Bone marrow (tissue), 2 donors: Measurements from ENCODE around the gene MYO1D.
"Not testable (repeated sequence)": the region's sequence is repeated elsewhere in the genome, so short reads cannot be mapped to it uniquely, and the experiment has no call there.

Source experiments
- DNase-seq, 2 donors: peaks; one replicate each; lab custom pipeline; 2025; lab: John Stamatoyannopoulos, UW

MYO1D gene

DNA sequence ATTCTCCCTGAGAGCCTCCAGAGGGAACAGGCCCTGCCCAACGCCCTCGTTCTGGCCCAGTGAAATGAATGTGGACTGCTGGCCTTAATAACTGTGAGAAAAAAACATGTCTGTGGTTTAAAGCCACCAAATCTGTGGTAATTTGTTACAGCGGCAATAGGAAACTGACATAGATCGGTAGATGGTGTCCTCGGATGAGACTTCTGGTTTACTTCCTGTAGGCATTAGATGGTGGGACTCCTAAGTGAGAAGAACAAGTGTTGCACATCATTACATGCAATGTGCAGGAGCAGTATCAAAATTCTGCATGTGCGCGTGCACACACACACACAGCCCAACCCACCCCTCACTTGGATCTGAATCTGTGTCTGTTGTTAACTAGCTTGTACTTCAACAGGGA is 348.1 kb downstream of the MYO1D start:
- no peak for DNase-seq

DNA sequence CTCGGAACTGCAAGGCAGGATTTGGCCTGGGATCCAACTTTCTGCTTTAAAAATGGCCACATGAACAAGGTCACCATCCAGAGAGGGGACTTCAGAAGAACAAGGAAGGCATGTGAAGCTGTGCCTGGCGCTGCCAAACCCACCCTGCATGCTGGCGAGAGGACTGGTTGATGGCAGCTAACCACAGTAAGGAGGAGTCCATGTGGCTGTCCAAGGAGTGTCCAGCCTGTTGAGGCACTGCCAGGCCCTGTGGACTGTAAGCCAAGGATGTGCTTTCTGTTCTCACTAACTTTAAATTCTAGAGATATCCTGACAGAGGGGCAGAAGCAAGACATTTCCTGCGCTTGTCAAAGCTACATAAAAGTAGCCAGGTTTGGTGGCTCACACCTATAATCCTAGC is 349.8 kb downstream of the MYO1D start:
- no peak for DNase-seq

DNA sequence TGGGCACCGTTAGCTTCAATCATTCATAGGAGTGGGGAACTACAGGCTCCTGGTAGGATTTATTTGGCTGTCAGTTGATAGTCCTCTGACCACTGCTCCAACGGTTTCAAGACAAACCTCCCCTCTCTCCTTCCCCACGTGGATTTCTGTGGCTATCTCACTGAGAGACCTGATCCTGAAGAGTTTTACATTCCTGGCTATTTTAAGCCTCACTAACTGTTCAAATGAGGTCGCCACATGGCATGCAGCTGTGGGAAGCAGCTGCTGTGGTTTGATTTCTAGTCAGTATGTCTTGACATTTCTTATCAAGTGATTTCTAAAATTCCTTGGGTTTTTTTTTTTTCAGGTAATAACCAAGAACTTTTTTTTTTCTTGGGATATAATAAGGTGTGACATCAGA is 351.8 kb downstream of the MYO1D start:
- DNase-seq: no peak

DNA sequence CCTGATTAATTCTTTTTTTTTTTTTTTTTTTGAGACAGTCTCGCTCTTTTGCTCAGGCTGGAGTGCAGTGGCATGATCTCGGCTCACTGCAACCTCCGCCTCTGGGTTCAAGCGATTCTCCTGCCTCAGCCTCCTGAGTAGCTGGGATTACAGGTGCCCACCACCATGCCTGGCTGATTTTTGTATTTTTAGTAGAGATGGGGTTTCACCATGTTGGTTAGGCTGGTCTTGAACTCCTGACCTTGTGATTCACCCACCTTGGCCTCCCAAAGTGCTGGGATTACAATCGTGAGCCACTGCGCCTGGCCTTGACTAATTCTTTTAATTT is 352.4 kb downstream of the MYO1D start:
- DNase-seq: not testable (repeated sequence)

GRCh38 chr17:32523827-32524552 is 352.9 kb downstream of the MYO1D start:
- no peak for DNase-seq

GRCh38 chr17:32523017-32523680 is 353.8 kb downstream of the MYO1D start:
- DNase-seq: no peak

DNA sequence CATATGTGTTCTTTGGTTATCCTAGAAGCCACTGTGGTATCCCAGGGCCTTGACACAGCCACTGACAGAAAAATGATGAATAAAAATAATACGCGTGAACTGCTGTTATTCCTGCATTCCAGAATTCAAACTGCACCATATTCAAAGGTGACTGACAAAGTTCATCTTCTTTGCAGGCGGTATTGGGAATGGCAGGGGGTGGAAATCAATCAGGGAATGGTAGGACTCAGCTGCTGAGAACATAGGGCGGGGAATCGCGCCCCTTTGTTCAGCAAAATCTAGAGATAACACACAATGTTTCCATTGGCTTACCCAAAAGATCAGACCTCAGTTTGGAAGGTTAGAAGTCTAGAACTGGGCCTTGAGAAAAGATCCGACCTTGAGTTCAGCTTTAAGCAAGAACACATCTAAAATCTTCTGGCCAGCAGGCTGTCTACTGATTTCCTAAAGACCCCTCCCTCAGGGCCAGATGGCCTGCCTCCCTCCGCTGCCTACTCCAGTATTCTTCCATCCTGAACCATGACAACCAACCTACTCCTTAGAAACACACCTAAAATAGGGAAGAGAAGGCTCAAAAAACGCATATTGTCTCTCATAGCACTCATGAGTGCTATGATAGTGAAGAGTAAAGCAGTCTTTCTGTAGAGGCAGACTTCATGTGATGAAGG is 356.1 kb downstream of the MYO1D start:
- no peak for DNase-seq

DNA sequence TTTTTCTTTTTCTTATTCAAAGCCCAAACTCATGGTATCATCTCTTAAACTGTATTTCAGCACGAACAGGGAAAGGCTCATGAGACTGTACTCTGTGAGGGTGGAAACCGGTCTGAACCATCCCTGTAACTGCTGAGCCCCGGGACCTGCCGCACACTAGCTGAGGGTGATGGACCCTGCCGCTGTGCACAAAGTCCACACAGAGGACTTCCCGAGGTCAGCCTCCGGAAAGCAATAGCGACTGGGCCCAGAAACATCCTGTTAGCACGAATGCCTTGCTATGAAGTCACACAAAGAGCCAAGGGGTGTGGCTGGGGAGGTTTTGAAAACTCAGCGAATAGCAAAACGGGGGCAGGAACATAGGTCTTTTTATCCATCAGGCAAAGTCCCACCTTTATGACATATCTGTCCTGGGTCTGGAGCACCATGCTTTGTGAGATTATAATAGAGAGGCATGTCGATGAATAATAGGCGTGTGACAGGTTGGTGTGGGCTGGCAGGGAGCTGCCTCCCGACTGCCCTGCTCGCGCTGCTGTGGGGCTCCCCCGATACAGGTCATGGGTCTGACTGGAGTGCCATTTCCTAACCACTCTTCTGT is 356.7 kb downstream of the MYO1D start:
- no peak for DNase-seq

DNA sequence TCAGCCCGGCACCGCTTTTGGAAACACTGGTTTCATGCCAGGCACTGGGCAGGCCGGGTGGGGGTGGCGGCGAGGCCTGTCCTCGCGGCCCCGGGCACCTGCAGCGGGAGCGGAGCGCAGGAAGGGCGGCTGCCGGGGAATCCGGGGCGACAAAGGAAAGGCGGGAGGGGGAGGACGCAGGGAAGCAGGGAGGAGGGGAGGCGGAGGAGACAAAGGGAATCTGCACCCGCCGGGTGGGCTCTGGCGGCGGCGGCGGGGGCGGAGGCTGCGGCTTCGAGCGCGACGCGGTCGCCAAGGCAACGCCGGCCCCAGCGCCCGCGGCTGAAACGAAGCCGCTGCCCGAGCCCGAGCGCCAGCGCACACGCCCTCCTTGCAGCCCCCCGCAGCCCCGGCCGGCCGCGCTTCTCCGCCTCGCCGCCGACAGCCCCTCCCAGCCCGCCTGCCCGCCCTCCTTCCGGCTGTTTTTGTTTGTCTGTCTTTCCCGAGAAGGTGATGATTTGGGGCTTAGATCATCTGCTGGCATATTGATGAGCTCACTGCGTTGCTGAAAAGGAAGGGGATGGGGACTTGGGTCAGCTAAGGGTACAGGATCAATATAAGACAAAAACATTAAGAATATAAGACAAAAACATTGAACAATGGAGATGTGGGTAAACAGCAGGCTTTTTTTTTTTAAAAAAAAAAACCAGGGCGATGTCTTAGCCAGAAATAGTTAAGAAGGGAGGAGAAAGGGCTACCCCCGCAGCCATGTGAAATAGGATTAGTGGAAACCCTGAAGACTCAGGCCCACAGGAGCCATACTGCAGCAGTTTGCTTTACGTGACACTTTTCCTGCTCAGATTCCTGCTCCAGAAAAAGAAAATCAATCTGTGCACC is 357.5 kb downstream of the MYO1D start:
- no peak for DNase-seq

GRCh38 chr17:32518646-32519227 is 358.2 kb downstream of the MYO1D start:
- no peak for DNase-seq

GRCh38 chr17:32517982-32518381 is 358.9 kb downstream of the MYO1D start:
- no peak for DNase-seq

- no peak for DNase-seq
Observed at GRCh38 chr17:32516940-32517701, 359.8 kb downstream of the MYO1D start.

DNA sequence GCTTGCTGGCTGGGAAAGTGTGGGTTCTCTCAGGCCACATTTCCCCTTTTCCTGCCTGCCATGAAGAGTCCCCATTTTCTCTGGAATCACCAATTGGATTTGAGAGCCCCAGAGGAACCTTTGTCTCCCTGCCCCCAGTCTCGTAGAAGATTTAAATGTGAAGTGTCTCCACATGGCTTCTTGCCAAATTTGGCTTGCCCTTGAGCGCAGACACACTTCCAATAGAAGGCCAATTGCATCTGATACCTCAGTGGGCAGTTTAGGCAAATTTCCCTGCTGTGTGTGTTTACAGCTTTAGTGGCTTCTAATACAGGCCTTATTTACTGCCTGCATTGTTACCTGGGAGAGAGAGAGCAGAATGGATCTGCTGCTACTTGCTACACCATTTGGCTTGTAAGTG is 360.5 kb downstream of the MYO1D start:
- DNase-seq: no peak

GRCh38 chr17:32515677-32516383 is 361.1 kb downstream of the MYO1D start:
- DNase-seq: no peak

DNA sequence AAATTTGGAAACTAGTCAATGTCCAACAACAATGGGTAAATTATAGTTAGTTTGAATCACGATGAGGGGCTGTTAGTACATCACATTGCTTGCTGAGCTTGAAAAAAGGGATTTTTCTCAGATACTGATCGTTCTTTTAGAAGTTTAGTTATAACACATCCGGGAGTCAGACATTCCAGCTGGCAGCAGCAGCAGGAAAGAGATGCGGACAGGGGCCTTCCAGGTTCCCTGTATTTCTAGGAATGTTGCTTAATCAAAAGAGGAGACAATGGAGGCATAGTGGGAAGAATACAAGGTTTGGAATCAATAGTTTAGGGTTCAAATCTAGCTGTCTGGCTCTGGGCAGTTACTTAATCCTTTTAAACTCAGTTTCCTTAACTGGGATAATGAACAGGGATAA is 362.3 kb downstream of the MYO1D start:
- DNase-seq: no peak

GRCh38 chr17:32513579-32513978 is 363.3 kb downstream of the MYO1D start:
- no peak for DNase-seq

GRCh38 chr17:32512328-32512727 is 364.6 kb downstream of the MYO1D start:
- DNase-seq: no peak

GRCh38 chr17:32510466-32510865 is 366.5 kb downstream of the MYO1D start:
- no peak for DNase-seq

- no peak for DNase-seq
Observed at GRCh38 chr17:32508926-32509325, 368.0 kb downstream of the MYO1D start.
